Stimulated activated CD8-positive, alpha-beta memory T cell treated with anti-CD3 and anti-CD28 coated beads, Interleukin-4, amount 100 ng/mL, for 4 hours (primary cell): Measurements from ENCODE around the gene MAP2K7.
"Not testable (repeated sequence)": the region's sequence is repeated elsewhere in the genome, so short reads cannot be mapped to it uniquely, and the experiment has no call there.

Experiments used
- DNase-seq, 2 donors: peaks; one replicate each; pipeline ENCODE4 v3.0.0-alpha.2; 2020; ENCODE audit warnings: low read depth in 2 of 2, low spot score in 1 of 2

The MAP2K7 gene

GRCh38 chr19:7903244-7904073 is at the start of gene MAP2K7:
MAP2K7 (plus strand) TSS chr19:7903877; CDS start chr19:7903945, 68 bp downstream.
- peak; percentile 100 for DNase-seq

GRCh38 chr19:7855426-7856108 is 48.1 kb upstream of the MAP2K7 start:
- DNase-seq, result no peak

- no peak for DNase-seq
These were observed 47.5 kb upstream of the MAP2K7 start for GRCh38 chr19:7856109-7856591.

- DNase-seq, result no peak
These were observed 46.7 kb upstream of the MAP2K7 start for GRCh38 chr19:7856679-7857663.

- DNase-seq, result no peak
These were observed 46.0 kb upstream of the MAP2K7 start for GRCh38 chr19:7857727-7858108.

- no peak for DNase-seq
These were observed 45.4 kb upstream of the MAP2K7 start for GRCh38 chr19:7858109-7858770.

GRCh38 chr19:7859087-7859486 is 44.6 kb upstream of the MAP2K7 start:
- DNase-seq, result not testable (repeated sequence)

GRCh38 chr19:7859831-7860713 is 43.6 kb upstream of the MAP2K7 start:
- no peak for DNase-seq

GRCh38 chr19:7860714-7861618 is 42.7 kb upstream of the MAP2K7 start:
- no peak for DNase-seq

- no peak for DNase-seq
These were observed 41.9 kb upstream of the MAP2K7 start for GRCh38 chr19:7861619-7862412.

GRCh38 chr19:7862413-7862951 is 41.2 kb upstream of the MAP2K7 start:
- peak; percentile 20 to 44 for DNase-seq

GRCh38 chr19:7863157-7863970 is 40.3 kb upstream of the MAP2K7 start:
- DNase-seq, result no peak

GRCh38 chr19:7863971-7864689 is 39.5 kb upstream of the MAP2K7 start:
- no peak for DNase-seq

GRCh38 chr19:7864690-7865074 is 39.0 kb upstream of the MAP2K7 start:
- DNase-seq, result no peak

GRCh38 chr19:7865262-7865911 is 38.3 kb upstream of the MAP2K7 start:
- DNase-seq, result no peak
